HTR-8/SVneo (cell line): Measurements from ENCODE around the gene PYDC1.
"Not testable (repeated sequence)": the region's sequence is repeated elsewhere in the genome, so short reads cannot be mapped to it uniquely, and the experiment has no call there.

Experiments
- DNase-seq: peaks from one replicate; pipeline ENCODE4 v3.0.0; 2011; ENCODE audit warnings: low spot score, mixed read lengths; ENCODE audit not compliant: insufficient read length
- FAIRE-seq: peaks from 2 replicates; lab custom pipeline; 2011; peaks lifted over from hg19 to GRCh38; lab: Jason Lieb, UNC

Gene PYDC1

DNA sequence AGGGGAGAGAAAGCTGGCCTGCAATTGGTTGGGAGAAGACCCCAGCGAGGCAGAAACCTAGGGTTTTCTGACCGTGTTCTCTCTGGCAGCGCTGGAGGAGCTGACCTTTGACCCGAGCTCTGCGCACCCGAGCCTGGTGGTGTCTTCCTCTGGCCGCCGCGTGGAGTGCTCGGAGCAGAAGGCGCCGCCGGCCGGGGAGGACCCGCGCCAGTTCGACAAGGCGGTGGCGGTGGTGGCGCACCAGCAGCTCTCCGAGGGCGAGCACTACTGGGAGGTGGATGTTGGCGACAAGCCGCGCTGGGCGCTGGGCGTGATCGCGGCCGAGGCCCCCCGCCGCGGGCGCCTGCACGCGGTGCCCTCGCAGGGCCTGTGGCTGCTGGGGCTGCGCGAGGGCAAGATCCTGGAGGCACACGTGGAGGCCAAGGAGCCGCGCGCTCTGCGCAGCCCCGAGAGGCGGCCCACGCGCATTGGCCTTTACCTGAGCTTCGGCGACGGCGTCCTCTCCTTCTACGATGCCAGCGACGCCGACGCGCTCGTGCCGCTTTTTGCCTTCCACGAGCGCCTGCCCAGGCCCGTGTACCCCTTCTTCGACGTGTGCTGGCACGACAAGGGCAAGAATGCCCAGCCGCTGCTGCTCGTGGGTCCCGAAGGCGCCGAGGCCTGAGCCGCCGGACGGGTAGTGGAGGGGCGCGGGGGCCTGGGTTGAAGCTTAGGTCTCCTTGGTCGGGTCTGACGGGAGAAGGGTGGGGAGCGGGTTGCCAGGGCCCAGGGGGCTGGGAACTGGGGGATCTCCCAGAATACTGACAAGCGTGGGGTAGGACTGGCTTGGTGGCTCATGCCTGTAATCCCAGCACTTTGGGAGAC is 7.4 kb upstream of the PYDC1 start:
- FAIRE-seq (no peak), DNase-seq (no peak)

DNA sequence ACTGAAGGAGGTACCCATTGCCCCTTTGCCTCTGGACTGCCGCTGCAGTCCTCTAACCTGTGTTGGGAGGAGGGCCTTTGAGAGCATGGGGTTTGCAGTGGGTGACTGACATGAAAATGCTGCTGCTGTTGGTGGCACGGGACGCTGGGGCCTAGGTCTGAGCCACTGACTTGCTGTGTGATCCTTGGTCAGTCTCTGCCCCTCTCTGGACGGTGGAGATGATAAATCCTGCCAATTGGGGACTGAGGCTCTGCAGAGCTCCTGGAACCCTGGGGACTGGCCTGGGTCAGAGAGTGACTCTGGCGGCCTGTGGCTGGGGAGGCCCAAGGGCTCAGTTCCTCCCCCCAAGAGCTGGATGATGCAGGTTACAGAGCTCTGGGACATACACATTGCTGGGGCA is 6.1 kb upstream of the PYDC1 start:
- FAIRE-seq (no peak), DNase-seq (no peak)

- FAIRE-seq (no peak), DNase-seq (no peak)
Measured at GRCh38 chr16:31221357-31222160, 4.6 kb upstream of the PYDC1 start.

DNA sequence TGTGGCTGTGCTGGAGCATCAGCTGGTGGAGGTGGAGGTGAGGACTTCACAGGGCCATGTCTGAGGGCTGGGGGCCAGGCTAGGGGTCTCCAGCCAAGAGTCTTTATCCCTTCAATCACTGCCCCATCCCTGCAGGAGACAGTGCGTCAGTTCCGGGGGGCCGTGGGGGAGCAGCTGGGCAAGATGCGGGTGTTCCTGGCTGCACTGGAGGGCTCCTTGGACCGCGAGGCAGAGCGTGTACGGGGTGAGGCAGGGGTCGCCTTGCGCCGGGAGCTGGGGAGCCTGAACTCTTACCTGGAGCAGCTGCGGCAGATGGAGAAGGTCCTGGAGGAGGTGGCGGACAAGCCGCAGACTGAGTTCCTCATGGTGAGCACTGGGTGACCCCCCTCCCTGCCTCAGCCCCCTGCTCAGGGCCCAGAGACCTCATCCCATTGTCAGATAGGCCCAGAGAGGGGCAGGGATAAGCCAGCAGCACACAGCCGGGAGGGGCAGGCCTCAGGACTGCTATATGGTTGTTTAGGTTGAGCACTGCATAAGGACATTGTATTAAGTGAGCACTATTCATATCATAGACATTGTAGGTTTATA is 2.3 kb upstream of the PYDC1 start:
- no peak for FAIRE-seq
- no peak for DNase-seq

DNA sequence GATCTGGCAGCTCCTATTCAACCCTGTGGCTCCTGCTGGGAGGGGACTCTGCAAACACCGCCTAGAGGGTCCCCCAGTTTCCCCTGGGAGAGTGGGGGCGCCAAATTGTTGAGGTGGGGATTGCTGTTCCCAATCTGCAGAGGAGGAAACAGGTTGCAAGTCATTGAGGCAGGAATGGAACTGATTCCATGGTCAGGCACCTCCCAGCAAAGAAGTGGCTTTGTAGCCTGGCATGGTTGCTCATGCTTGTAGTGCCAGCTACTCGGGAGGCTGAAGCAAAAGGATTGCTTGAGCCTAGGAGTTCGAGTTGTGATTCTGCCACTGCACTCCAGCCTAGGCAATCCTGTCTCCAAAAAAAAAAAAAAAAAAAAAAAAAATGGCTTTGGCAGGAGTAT is 198 bp upstream of the PYDC1 start:
- FAIRE-seq = no peak
- no peak for DNase-seq

DNA sequence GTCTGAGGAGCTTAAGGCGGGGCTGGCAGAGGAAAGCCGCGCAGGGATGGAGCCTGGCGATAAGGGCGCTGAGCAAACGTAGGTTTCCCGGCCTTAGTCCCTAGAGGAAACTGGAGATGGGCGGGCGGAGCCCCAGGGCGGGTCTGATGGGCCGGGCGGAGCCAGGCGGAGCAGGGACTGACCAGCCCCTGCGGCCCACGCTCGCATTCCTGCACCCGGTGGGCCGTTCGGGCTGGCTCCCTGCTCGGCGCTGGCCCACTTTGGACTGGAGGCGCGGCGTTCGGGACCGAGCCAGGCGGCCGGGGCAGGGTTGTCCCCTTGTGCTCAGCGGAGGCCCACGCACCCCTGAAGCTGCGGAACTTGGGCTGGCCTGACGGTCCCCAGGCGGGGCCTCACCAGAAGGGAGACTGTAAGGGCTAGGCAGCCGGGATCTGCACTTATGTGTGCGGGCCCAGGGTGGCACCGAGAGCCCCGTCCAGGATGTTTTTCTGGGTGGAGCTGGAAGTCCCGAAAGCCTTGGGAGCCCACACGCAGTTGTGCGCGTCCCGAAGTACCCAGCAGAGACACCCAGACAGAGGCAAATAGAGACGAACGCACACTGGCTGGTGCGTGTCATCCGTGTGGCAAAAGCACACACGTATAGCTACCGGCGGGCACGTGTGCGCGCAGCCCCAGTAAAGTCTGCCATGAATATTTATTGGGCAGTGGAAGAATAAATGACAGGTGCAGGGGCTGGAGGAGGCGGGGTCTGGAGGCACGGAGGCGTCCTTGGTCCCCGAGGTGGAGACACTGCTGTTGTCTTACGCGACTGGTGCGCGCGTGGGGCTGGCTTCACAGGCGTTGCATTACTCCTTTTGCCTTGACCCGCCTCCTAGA is 1.4 kb downstream of the PYDC1 start:
- peak; percentile 79 for FAIRE-seq
- peak; percentile 95 for DNase-seq

DNA sequence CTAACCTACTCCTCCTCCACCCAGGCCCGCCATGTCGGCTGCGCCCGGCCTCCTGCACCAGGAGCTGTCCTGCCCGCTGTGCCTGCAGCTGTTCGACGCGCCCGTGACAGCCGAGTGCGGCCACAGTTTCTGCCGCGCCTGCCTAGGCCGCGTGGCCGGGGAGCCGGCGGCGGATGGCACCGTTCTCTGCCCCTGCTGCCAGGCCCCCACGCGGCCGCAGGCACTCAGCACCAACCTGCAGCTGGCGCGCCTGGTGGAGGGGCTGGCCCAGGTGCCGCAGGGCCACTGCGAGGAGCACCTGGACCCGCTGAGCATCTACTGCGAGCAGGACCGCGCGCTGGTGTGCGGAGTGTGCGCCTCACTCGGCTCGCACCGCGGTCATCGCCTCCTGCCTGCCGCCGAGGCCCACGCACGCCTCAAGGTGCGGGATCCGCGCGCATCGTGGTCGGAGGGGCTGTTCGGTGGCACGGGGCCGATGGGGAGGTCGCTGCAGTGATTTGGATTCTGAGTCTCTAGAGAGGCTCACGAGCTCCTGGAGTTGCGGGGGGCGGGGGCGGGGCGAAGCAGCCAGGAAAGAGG is 2.1 kb downstream of the PYDC1 start:
- DNase-seq (no peak), FAIRE-seq (no peak)

- FAIRE-seq (no peak), DNase-seq (no peak)
Measured at GRCh38 chr16:31213877-31214707, 2.8 kb downstream of the PYDC1 start, which contains the start of gene TRIM72. TRIM72 (plus strand) TSS chr16:31214119; CDS start chr16:31214739, 620 bp downstream.

DNA sequence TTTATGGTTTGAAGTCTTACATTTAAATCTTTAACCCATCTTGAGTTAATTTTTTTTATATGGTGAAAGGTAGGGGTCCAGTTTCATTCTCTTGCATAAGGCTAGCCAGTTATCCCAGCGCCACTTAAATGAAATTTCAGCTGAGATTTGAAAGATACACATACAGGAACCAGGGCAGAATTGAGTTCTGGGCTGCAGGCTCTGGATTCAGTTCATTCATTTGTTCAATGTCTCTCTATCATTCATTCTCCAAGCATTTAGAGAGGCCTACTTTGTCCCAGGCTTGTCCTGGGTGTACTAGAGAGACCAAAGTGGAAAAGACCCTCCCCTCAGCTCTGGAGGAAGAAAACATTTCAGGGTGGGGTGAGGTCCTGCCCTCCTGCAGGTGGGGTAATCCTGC is 3.6 kb downstream of the PYDC1 start:
- DNase-seq (no peak), FAIRE-seq (no peak)

GRCh38 chr16:31206776-31207175 is 10.2 kb downstream of the PYDC1 start:
- no peak for DNase-seq
- FAIRE-seq = no peak

DNA sequence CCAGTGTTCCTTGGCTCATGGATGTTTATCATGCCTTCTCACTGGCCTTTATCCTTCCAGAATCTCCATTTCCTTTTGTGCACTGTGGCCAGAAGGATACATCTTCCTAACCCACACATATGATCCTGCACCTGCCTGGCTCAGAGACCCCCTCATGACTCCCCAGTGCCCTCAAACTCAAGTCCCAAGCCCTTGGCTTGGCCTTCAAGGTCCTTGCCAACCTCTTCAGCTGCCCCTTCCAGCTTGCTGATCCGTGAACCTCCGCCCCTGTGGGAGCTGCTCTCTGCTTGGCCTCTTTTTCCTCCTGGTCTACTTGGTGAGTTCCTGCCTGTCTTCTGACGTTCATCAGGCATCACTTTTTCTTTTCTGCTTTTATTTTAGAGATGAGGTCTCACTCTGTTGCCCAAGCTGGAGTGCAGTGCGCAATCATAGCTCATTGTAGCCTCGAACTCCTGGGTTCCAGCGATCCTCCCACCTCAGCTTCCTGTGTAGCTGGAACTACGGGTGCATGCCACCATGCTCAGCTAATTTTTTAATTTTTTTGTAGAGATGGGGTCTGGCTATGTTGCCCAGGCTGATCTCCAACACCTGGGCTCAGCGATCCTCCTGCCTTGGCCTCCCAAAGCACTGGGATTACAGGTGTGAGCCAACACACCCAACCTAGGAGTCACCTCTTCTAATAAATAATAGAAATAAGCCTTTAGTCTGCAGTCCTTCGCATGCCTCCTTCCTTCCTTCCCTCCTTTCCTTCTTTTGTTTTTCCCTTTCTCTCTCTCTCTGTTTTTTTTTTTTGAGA is 11.9 kb downstream of the PYDC1 start:
- FAIRE-seq (no peak), DNase-seq (no peak)

- FAIRE-seq = no peak
- DNase-seq = no peak
Measured at GRCh38 chr16:31202414-31203375, 14.2 kb downstream of the PYDC1 start, which contains the start of gene PYCARD. PYCARD (minus strand) TSS chr16:31202760; CDS start chr16:31202690, 70 bp downstream.

- FAIRE-seq (no peak), DNase-seq (no peak)
Measured at GRCh38 chr16:31201582-31202413, 15.1 kb downstream of the PYDC1 start.

DNA sequence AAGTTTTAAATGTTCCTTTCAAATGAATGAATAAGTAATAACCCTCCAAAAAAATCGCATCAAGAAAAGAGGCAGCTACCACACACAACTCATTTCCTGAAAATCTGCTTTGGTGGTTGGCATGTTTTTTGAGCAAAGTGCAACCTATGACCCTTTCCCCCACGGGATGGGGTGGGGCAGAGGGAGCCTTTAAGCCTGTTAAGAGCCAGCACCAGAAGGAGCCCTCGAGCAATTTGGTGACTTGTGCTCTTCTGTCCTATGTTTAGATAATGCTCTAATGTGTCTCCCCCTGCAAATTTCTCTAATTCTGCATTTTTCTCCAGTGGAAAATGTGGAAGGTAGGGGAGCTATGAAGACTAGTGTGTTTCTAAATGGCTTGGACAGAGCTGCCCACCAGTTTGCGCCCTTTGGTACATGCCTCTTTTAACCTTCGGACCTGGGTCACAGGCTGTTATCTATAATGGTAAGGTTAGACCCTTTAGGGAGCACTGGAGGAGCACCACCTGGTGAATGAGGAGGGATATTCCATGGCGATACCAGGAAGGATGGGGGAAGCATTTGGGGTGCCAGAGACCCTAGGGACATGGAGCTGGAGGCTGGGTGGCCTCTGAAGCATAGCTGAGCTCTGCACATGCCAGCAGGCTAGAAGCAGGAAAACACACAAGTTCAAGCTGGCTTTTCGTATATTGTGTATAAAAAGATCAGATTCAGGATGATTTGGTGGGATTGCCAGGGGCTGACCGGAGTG is 15.9 kb downstream of the PYDC1 start:
- FAIRE-seq = no peak
- DNase-seq = no peak

DNA sequence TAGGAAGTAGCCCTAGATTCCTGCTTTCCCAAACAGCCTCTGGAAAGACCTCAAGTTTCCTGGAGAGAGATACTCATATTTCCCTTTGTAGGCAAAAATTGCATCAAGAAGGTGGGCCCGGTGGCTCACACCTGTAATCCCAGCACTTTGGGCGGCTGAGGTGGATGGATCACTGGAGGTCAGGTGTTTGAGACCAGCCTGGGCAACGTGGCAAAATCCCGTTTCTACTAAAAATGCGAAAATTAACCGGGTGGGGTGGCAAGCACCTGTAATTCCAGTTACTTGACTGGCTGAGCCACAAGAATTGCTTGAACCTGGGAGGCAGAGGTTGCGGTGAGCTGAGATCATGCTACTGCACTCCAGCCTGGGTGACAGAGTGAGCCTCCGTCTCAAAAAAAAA is 16.8 kb downstream of the PYDC1 start:
- not testable (repeated sequence) for FAIRE-seq, DNase-seq
